HCT116 (cell line): ENCODE results near the gene FH. TPM values are rescaled to one million over a fixed set of nuclear protein-coding genes. Genes with fewer than 3 reads are reported as not detected.

Experiments
- ATAC-seq: fragments of 200-7000 bp; cut with Tn5 transposase; 2 replicates; pipeline ENCODE4 v1.9.1; 2020; ENCODE audit warnings: mild to moderate bottlenecking, moderate library complexity
- Bru-seq: library from RNA; stranded (reverse); fragments of 400-500 nt; gene quantifications from one replicate; lab custom pipeline; 2021; lab: Mats Ljungman, UMichigan
- BruChase-seq, 2 experiments: library from RNA; stranded (reverse); fragments of 400-500 nt; gene quantifications; one replicate each; lab custom pipeline; 2021; lab: Mats Ljungman, UMichigan
- BruUV-seq: library from RNA; stranded (reverse); fragments of 400-500 nt; replicated peaks from 2 replicates; lab custom pipeline; 2021; lab: Mats Ljungman, UMichigan
- CTCF ChIA-PET: fragments of 300-600 bp; sonication (Branson Sonifier 250); formaldehyde crosslinking; loops from one replicate; lab custom pipeline; 2021; ENCODE audit warnings: antibody characterized with exemption; lab: Charles Lee
- POLR2A ChIA-PET: fragments of 300-600, 350-600 bp; sonication (Branson Sonifier 250); formaldehyde crosslinking; loops from one replicate; lab custom pipeline; 2021; ENCODE audit warnings: antibody characterized with exemption; lab: Charles Lee
- RAD21 ChIA-PET, 2 experiments: fragments of 300-600 bp; sonication (Branson Sonifier 250); formaldehyde crosslinking; loops; one replicate each; lab custom pipeline; 2023; ENCODE audit warnings: low total read pairs in 2 of 2; ENCODE audit not compliant: uncharacterized antibody in 2 of 2, unreplicated experiment in 2 of 2, low non-redundant PET in 1 of 2; lab: Charles Lee
- DNase-seq: peaks from one replicate; pipeline ENCODE4 v3.0.0-alpha.2; 2010; ENCODE audit warnings: low read depth, low spot score
- H2AFZ ChIP-seq: fragments of 200-600 bp; shearing (Covaris generic), sonication (generic); 2 replicates; pipeline ENCODE4 v1.6.1; 2017; ENCODE audit warnings: low read depth, mixed run types, mixed read lengths, antibody characterized with exemption, low read length; ENCODE audit not compliant: poor library complexity, severe bottlenecking
- H3K27ac ChIP-seq: 2 replicates; pipeline ENCODE4 v1.5.1; 2012; ENCODE audit warnings: low read depth, low read length
- H3K27me3 ChIP-seq: fragments of 200-600 bp; sonication (generic); 2 replicates; pipeline ENCODE4 v1.6.1; 2016; ENCODE audit warnings: mixed run types, low read length, mixed read lengths; ENCODE audit not compliant: insufficient read depth
- H3K36me3 ChIP-seq, 2 experiments: fragments of 200-500 bp in 1 of 2; fragments of 200-600 bp in 1 of 2; sonication (Bioruptor generic) in 1 of 2; sonication (generic) in 1 of 2; 2 replicates each; pipeline versions ENCODE4 v1.5.1 to v1.6.1; 2014 to 2016; ENCODE audit warnings: low read length in 2 of 2, inconsistent platforms in 1 of 2, mixed read lengths in 1 of 2, mixed run types in 1 of 2; ENCODE audit not compliant: insufficient read depth in 2 of 2, control insufficient read depth in 1 of 2
- H3K4me1 ChIP-seq, 2 experiments: fragments of 200-600 bp in 1 of 2; sonication (generic) in 1 of 2; 2 replicates each; pipeline versions ENCODE4 v1.5.1 to v1.6.1; 2012 to 2017; ENCODE audit warnings: low read length in 2 of 2, inconsistent platforms in 1 of 2, mild to moderate bottlenecking in 1 of 2, mixed read lengths in 1 of 2, mixed run types in 1 of 2, moderate library complexity in 1 of 2; ENCODE audit not compliant: insufficient read depth in 2 of 2, control insufficient read depth in 1 of 2
- H3K4me2 ChIP-seq: fragments of 200-600 bp; sonication (generic); 2 replicates; pipeline ENCODE4 v1.6.1; 2017; ENCODE audit warnings: mixed run types, low read length, mixed read lengths
- H3K4me3 ChIP-seq, 2 experiments: fragments of 200-600 bp in 1 of 2; sonication (generic) in 1 of 2; replicated peaks in 1 of 2; 2 replicates each; pipeline ENCODE4 v1.5.1; 2011 to 2016; ENCODE audit warnings: low read length in 2 of 2, control low read depth in 1 of 2, low read depth in 1 of 2, mild to moderate bottlenecking in 1 of 2, mixed read lengths in 1 of 2, mixed run types in 1 of 2
- H3K79me2 ChIP-seq: fragments of 200-600 bp; sonication (generic); 2 replicates; pipeline ENCODE4 v1.6.1; 2017; ENCODE audit warnings: mild to moderate bottlenecking, mixed run types, low read length, moderate library complexity, mixed read lengths; ENCODE audit not compliant: insufficient read depth
- H3K9ac ChIP-seq: fragments of 200-600 bp; sonication (generic); 2 replicates; pipeline ENCODE4 v1.6.1; 2016; ENCODE audit warnings: low read length, mixed read lengths
- H3K9me2 ChIP-seq: fragments of 200-600 bp; sonication (generic), shearing (Covaris generic); 2 replicates; pipeline ENCODE4 v1.6.1; 2017; ENCODE audit warnings: mixed run types, mild to moderate bottlenecking, moderate library complexity; ENCODE audit not compliant: insufficient read depth
- H3K9me3 ChIP-seq, 2 experiments: fragments of 200-500 bp in 1 of 2; fragments of 200-600 bp in 1 of 2; sonication (Bioruptor generic) in 1 of 2; sonication (generic) in 1 of 2; 2 replicates each; pipeline ENCODE4 v1.6.1; 2014 to 2017; ENCODE audit warnings: low read length in 2 of 2, mixed read lengths in 2 of 2, inconsistent platforms in 1 of 2, low read depth in 1 of 2, mild to moderate bottlenecking in 1 of 2, mixed run types in 1 of 2, moderate library complexity in 1 of 2; ENCODE audit not compliant: control insufficient read depth in 1 of 2, insufficient read depth in 1 of 2
- H4K20me1 ChIP-seq: fragments of 200-600 bp; sonication (generic), shearing (Covaris generic); 2 replicates; pipeline ENCODE4 v1.6.1; 2017; ENCODE audit warnings: mixed run types, mild to moderate bottlenecking, moderate library complexity; ENCODE audit not compliant: insufficient read depth
- CBX3 ChIP-seq: IDR thresholded peaks from 2 replicates; pipeline ENCODE4 v1.6.1; 2012; ENCODE audit warnings: low read depth
- CTCF ChIP-seq, 3 experiments: fragments of 200-600 bp in 1 of 3; sonication (generic) in 1 of 3; IDR thresholded peaks in 2 of 3; conservative IDR thresholded peaks in 1 of 3; 2 replicates each; pipeline ENCODE4 v1.5.1; 2012 to 2017; ENCODE audit warnings: low read depth in 2 of 3, low read length in 2 of 3, antibody characterized with exemption in 1 of 3, borderline replicate concordance in 1 of 3, control low read depth in 1 of 3, mild to moderate bottlenecking in 1 of 3, mixed read lengths in 1 of 3, mixed run types in 1 of 3, moderate library complexity in 1 of 3; ENCODE audit not compliant: insufficient read depth in 1 of 3
- EGR1 ChIP-seq: IDR thresholded peaks from 2 replicates; pipeline ENCODE4 v1.6.1; 2012; ENCODE audit warnings: low read depth
- FOSL1 ChIP-seq: IDR thresholded peaks from 2 replicates; pipeline ENCODE4 v1.6.1; 2012; ENCODE audit warnings: low read depth
- POLR2A ChIP-seq: IDR thresholded peaks from 2 replicates; pipeline ENCODE4 v1.7.0; 2011; ENCODE audit warnings: borderline replicate concordance; ENCODE audit not compliant: insufficient read depth, insufficient read length; ENCODE audit errors: extremely low read depth
- POLR2AphosphoS5 ChIP-seq: IDR thresholded peaks from 2 replicates; pipeline ENCODE4 v1.6.1; 2011; ENCODE audit warnings: mild to moderate bottlenecking, low read depth, low read length, moderate library complexity
- RAD21 ChIP-seq: IDR thresholded peaks from 2 replicates; pipeline ENCODE4 v1.6.1; 2012; ENCODE audit warnings: low read depth, mild to moderate bottlenecking
- SIN3A ChIP-seq: IDR thresholded peaks from 2 replicates; pipeline ENCODE4 v1.6.1; 2012; ENCODE audit warnings: low read depth
- SP1 ChIP-seq: IDR thresholded peaks from 2 replicates; pipeline ENCODE4 v1.6.1; 2012; ENCODE audit warnings: low read depth
- TCF7L2 ChIP-seq: IDR thresholded peaks from 2 replicates; pipeline ENCODE4 v1.7.0; 2011; ENCODE audit warnings: borderline replicate concordance, inconsistent platforms; ENCODE audit not compliant: insufficient read depth, insufficient read length; ENCODE audit errors: extremely low read depth
- YY1 ChIP-seq: IDR thresholded peaks from 2 replicates; pipeline ENCODE4 v1.6.1; 2011; ENCODE audit warnings: low read length, low read depth, moderate library complexity, mild to moderate bottlenecking; ENCODE audit not compliant: insufficient replicate concordance; ENCODE audit errors: extremely low read depth
- ZFX ChIP-seq: fragments of 450-650 bp; IDR thresholded peaks from 2 replicates; pipeline ENCODE4 v1.6.1; 2017
- intact Hi-C: fragments of 100-400 bp; cut with micrococcal nuclease; formaldehyde crosslinking; loops from 2 replicates; pipeline ENCODE4 v1.10.0; 2022
- long read RNA-seq: library from polyadenylated mRNA; unstranded; transcript quantifications from one replicate; pipeline ENCODE4 v2.0.0, GENCODE V29; 2021; ENCODE audit not compliant: unreplicated experiment
- polyA plus RNA-seq: library from polyadenylated mRNA; unstranded; fragments of >200 nt; gene quantifications from 2 replicates; pipeline ENCODE4 v1.2.1, GENCODE V29; 2012; ENCODE audit warnings: missing spikeins
- total RNA-seq: library from RNA; stranded (reverse); gene quantifications from one replicate; pipeline ENCODE4 v1.2.1, GENCODE V29; 2021; ENCODE audit not compliant: unreplicated experiment
- TF ChIP-seq, protein P1 (sequence below): IDR thresholded peaks from 2 replicates; pipeline ENCODE4 v1.6.1; 2012

The FH gene
- total RNA-seq, result 67.7 TPM
- polyA plus RNA-seq, result 42.2 and 52.4 TPM in 2 replicates
- percentile 74 among the genes with signal in this experiment for Bru-seq, nascent RNA
- percentile 78 among the genes with signal in this experiment for BruChase-seq, experiment 1, labeled RNA remaining after a 6-hour chase
- BruChase-seq, experiment 2, labeled RNA remaining after a 2-hour chase, result percentile 61 among the genes with signal in this experiment
- long read RNA-seq, transcript FH-201 (10 exons, 1,797 nt), result major isoform, 97 of 107 reads
- long read RNA-seq, partial matches to known transcripts, result 6 of 107 reads
- long read RNA-seq, other reads (novel, unspliced or antisense), result 4 of 107 reads

- ChIA-PET RAD21 (no interaction called here), CTCF (interaction anchor here (1.1 to 1.7 kb wide), 2 partner anchors 34 to 91 kb away, joined by 4 read pairs; no protein-coding TSS in a partner anchor), POLR2A (interaction anchor here (0.9 to 1.4 kb wide), 3 partner anchors 9 to 121 kb away, joined by 4 to 5 read pairs (median 5); partner anchors contain the start of genes CHML and OPN3)
- peak within 1 kb of the TSS; percentile 89 for H3K4me2 ChIP-seq
- peaks cover 41% of the 10 kb centered on the region for H3K79me2 ChIP-seq
- intact Hi-C loops, result no loop called here
- 0 out of 2 replicates have a peak, but pooled peaks cover 3% of the 10 kb centered on the region for H3K27me3 ChIP-seq
- peaks cover 5 to 12% of the 10 kb centered on the region in 2 experiments; a peak in 2 of 4 replicates for H3K4me1 ChIP-seq
- TF ChIP-seq POLR2AphosphoS5 (peak; percentile 87), SIN3A (peak; percentile 71), EGR1 (peak; percentile 82), ZFX (peak; percentile 95), YY1 (no peak), RAD21 (no peak), CBX3 (peak; percentile 60), POLR2A (peak; percentile 78), CTCF (IDR thresholded peaks at IDR 0.05 in 2 of 3, conservative IDR thresholded peaks at IDR 0.05 in 1 of 3; ENCODE audit: borderline replicate concordance in 1 of 3, insufficient read depth in 1 of 3, low read depth in 2 of 3, low read length in 2 of 3) (no peak), SP1 (peak; percentile 92), TCF7L2 (no peak), FOSL1 (0 out of 2 replicates have a peak, but pooled peaks have one; percentile 13)
- TF ChIP-seq, protein P1, sequence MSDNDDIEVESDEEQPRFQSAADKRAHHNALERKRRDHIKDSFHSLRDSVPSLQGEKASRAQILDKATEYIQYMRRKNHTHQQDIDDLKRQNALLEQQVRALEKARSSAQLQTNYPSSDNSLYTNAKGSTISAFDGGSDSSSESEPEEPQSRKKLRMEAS, result peak; percentile 85
- H2AFZ ChIP-seq, result peak within 1 kb of the TSS; percentile 83
- H3K27ac ChIP-seq, result peak within 1 kb of the TSS; percentile 73
- no peaks in the 10 kb centered on the region for H3K36me3 ChIP-seq
- H3K9ac ChIP-seq, result peak within 1 kb of the TSS; percentile 85
- peak; percentile 97 for ATAC-seq
- BruUV-seq, result no TSS peak
- H3K4me3 ChIP-seq, result peak within 1 kb of the TSS; percentile 68 to 76
- no peaks in the 10 kb centered on the region for H3K9me3 ChIP-seq
- H3K9me2 ChIP-seq, result peaks cover 3% of the 10 kb centered on the region; the same call in 1 of the 2 replicates
- H4K20me1 ChIP-seq, result no peaks in the 10 kb centered on the region
- peak; percentile 96 for DNase-seq
Observed at GRCh38 chr1:241519308-241520079, at the start of gene FH. FH (minus strand) TSS chr1:241519755; CDS start chr1:241519722, 33 bp downstream.
